H1 (cell line): ENCODE data around the gene RABL6. TPM values are rescaled to one million over a fixed set of nuclear protein-coding genes. Genes with fewer than 3 reads are reported as not detected.

ENCODE experiments used
- CTCF ChIA-PET: fragments of 300-600 bp; sonication (Branson Sonifier 250); formaldehyde crosslinking; loops from one replicate; lab custom pipeline; 2021; ENCODE audit not compliant: partially characterized antibody; lab: Charles Lee
- POLR2A ChIA-PET: fragments of 300-600 bp; sonication (Branson Sonifier 250); formaldehyde crosslinking; loops from one replicate; lab custom pipeline; 2021; ENCODE audit warnings: inconsistent platforms; ENCODE audit not compliant: partially characterized antibody; lab: Charles Lee
- DNase-seq, 2 experiments: peaks; one replicate each; pipeline versions ENCODE4 v3.0.0 to v3.0.0-alpha.2; 2010 to 2022; ENCODE audit warnings: low spot score in 2 of 2, low read depth in 1 of 2, mixed read lengths in 1 of 2
- FAIRE-seq: peaks from 2 replicates; lab custom pipeline; 2011; peaks lifted over from hg19 to GRCh38; lab: Jason Lieb, UNC
- H2AFZ ChIP-seq: 2 replicates; pipeline ENCODE4 v1.8.1; 2012; ENCODE audit warnings: low read length, inconsistent platforms
- H2AK5ac ChIP-seq: 2 replicates; pipeline ENCODE4 v1.6.1; 2013; ENCODE audit warnings: low read depth, low read length
- H2BK120ac ChIP-seq: replicated peaks from 2 replicates; pipeline ENCODE3; 2013; ENCODE audit warnings: low read depth, low read length, inconsistent platforms
- H2BK12ac ChIP-seq: 2 replicates; pipeline ENCODE4 v1.6.1; 2013; ENCODE audit warnings: low read depth, low read length
- H2BK15ac ChIP-seq: 2 replicates; pipeline ENCODE4 v1.6.1; 2013; ENCODE audit warnings: low read length
- H2BK20ac ChIP-seq: 2 replicates; pipeline ENCODE4 v1.6.1; 2013; ENCODE audit warnings: low read length
- H2BK5ac ChIP-seq: 2 replicates; pipeline ENCODE4 v1.6.1; 2013; ENCODE audit warnings: low read depth, low read length
- H3K14ac ChIP-seq: 2 replicates; pipeline ENCODE4 v1.6.1; 2013; ENCODE audit warnings: inconsistent platforms; ENCODE audit not compliant: insufficient read length
- H3K18ac ChIP-seq: 2 replicates; pipeline ENCODE4 v1.6.1; 2013; ENCODE audit warnings: low read length; ENCODE audit errors: extremely low read depth
- H3K23ac ChIP-seq: 2 replicates; pipeline ENCODE4 v1.6.1; 2013; ENCODE audit warnings: inconsistent platforms; ENCODE audit not compliant: insufficient read length
- H3K23me2 ChIP-seq: 2 replicates; pipeline ENCODE4 v1.6.1; 2013; ENCODE audit warnings: low read depth, low read length
- H3K27ac ChIP-seq: 2 replicates; pipeline ENCODE4 v1.6.1; 2011; ENCODE audit warnings: low read depth, low read length, inconsistent platforms
- H3K27me3 ChIP-seq, 4 experiments: replicated peaks in 1 of 4; 1 replicate in 1 of 4; 2 replicates in 3 of 4; pipeline versions ENCODE4 v1.6.1 to v1.8.1; 2011 to 2013; ENCODE audit warnings: low read length in 3 of 4, mild to moderate bottlenecking in 3 of 4, inconsistent platforms in 2 of 4, mixed read lengths in 2 of 4, moderate library complexity in 1 of 4; ENCODE audit not compliant: control insufficient read depth in 3 of 4, insufficient read depth in 3 of 4; ENCODE audit errors: extremely low read depth in 1 of 4
- H3K36me3 ChIP-seq, 4 experiments: 2 replicates each; pipeline versions ENCODE4 v1.6.1 to v1.8.1; 2011 to 2013; ENCODE audit warnings: mild to moderate bottlenecking in 4 of 4, low read length in 3 of 4, moderate library complexity in 2 of 4, control low read depth in 1 of 4, inconsistent platforms in 1 of 4; ENCODE audit not compliant: insufficient read depth in 4 of 4, control insufficient read depth in 2 of 4
- H3K4ac ChIP-seq: replicated peaks from 2 replicates; pipeline ENCODE3; 2013; ENCODE audit warnings: low read length, low read depth, mixed read lengths, inconsistent platforms; ENCODE audit not compliant: insufficient read length
- H3K4me1 ChIP-seq, 4 experiments: replicated peaks in 1 of 4; 1 replicate in 1 of 4; 2 replicates in 3 of 4; pipeline versions ENCODE4 v1.6.1 to v1.8.1; 2011 to 2013; ENCODE audit warnings: low read length in 3 of 4, inconsistent platforms in 2 of 4, mixed read lengths in 1 of 4; ENCODE audit not compliant: insufficient read depth in 4 of 4, control insufficient read depth in 3 of 4
- H3K4me2 ChIP-seq, 2 experiments: 2 replicates each; pipeline versions ENCODE4 v1.6.1 to v1.8.1; 2011 to 2013; ENCODE audit warnings: low read depth in 2 of 2, low read length in 2 of 2, control low read depth in 1 of 2, inconsistent platforms in 1 of 2, mild to moderate bottlenecking in 1 of 2; ENCODE audit not compliant: insufficient read depth in 1 of 2
- H3K4me3 ChIP-seq, 4 experiments: fragments of 200-600, 300-600 bp in 1 of 4; sonication (generic), shearing (Covaris generic), sonication (Bioruptor Twin) in 1 of 4; 2 replicates each; pipeline versions ENCODE4 v1.5.1 to v1.8.1; 2011 to 2016; ENCODE audit warnings: low read length in 4 of 4, low read depth in 3 of 4, control low read depth in 2 of 4, inconsistent platforms in 2 of 4, mild to moderate bottlenecking in 2 of 4, mixed read lengths in 1 of 4, moderate library complexity in 1 of 4; ENCODE audit not compliant: insufficient read depth in 2 of 4; ENCODE audit errors: extremely low read depth in 1 of 4
- H3K56ac ChIP-seq: replicated peaks from 2 replicates; pipeline ENCODE3; 2013; ENCODE audit warnings: low read depth, mild to moderate bottlenecking, mixed read lengths, low read length, inconsistent platforms; ENCODE audit not compliant: insufficient read length
- H3K79me1 ChIP-seq: 2 replicates; pipeline ENCODE4 v1.6.1; 2013; ENCODE audit warnings: low read depth, low read length, control low read depth
- H3K79me2 ChIP-seq, 2 experiments: 2 replicates each; pipeline versions ENCODE4 v1.6.1 to v1.8.1; 2012 to 2013; ENCODE audit warnings: low read length in 2 of 2, mild to moderate bottlenecking in 2 of 2, inconsistent platforms in 1 of 2; ENCODE audit not compliant: insufficient read depth in 2 of 2, control insufficient read depth in 1 of 2
- H3K9ac ChIP-seq, 4 experiments: replicated peaks in 1 of 4; 1 replicate in 1 of 4; 2 replicates in 3 of 4; pipeline versions ENCODE4 v1.6.1 to v1.8.1; 2011 to 2013; ENCODE audit warnings: low read depth in 3 of 4, low read length in 3 of 4, control low read depth in 2 of 4, mild to moderate bottlenecking in 2 of 4, moderate library complexity in 2 of 4, inconsistent platforms in 1 of 4; ENCODE audit errors: extremely low read depth in 1 of 4
- H3K9me3 ChIP-seq, 2 experiments: 2 replicates each; pipeline versions ENCODE4 v1.6.1 to v1.8.1; 2012 to 2013; ENCODE audit warnings: mild to moderate bottlenecking in 2 of 2, moderate library complexity in 2 of 2, control low read depth in 1 of 2, inconsistent platforms in 1 of 2, low read depth in 1 of 2, low read length in 1 of 2, mixed read lengths in 1 of 2; ENCODE audit not compliant: insufficient read depth in 2 of 2
- H4K20me1 ChIP-seq, 2 experiments: replicated peaks in 1 of 2; 2 replicates each; pipeline versions ENCODE3 to v1.8.1; 2011 to 2013; ENCODE audit warnings: inconsistent platforms in 2 of 2, low read length in 2 of 2, mild to moderate bottlenecking in 1 of 2; ENCODE audit not compliant: insufficient read depth in 2 of 2, control insufficient read depth in 1 of 2
- H4K5ac ChIP-seq: 2 replicates; pipeline ENCODE4 v1.6.1; 2013; ENCODE audit warnings: low read length, low read depth, mixed read lengths, inconsistent platforms; ENCODE audit not compliant: insufficient read length
- H4K8ac ChIP-seq: 2 replicates; pipeline ENCODE4 v1.8.0; 2013; ENCODE audit warnings: mild to moderate bottlenecking, moderate library complexity, low read length, inconsistent platforms; ENCODE audit not compliant: insufficient read depth; ENCODE audit errors: extremely low read depth
- H4K91ac ChIP-seq: replicated peaks from 2 replicates; pipeline ENCODE3; 2013; ENCODE audit warnings: low read length, mixed read lengths, inconsistent platforms; ENCODE audit not compliant: insufficient read length
- E2F6 ChIP-seq: IDR thresholded peaks from 2 replicates; pipeline ENCODE4 v1.6.1; 2012; ENCODE audit warnings: inconsistent platforms
- EZH2 ChIP-seq: fragments of 200-600 bp; sonication (generic); IDR thresholded peaks from 2 replicates; pipeline ENCODE4 v1.7.1; 2012; ENCODE audit warnings: low read depth, mild to moderate bottlenecking, moderate library complexity, low read length, inconsistent platforms; ENCODE audit not compliant: severe bottlenecking
- GTF2F1 ChIP-seq: IDR thresholded peaks from 2 replicates; pipeline ENCODE4 v1.6.1; 2012; ENCODE audit warnings: low read depth, low read length, improper control_type of control experiment, borderline replicate concordance
- HDAC2 ChIP-seq, 2 experiments: fragments of 300-600 bp in 1 of 2; sonication (generic) in 1 of 2; IDR thresholded peaks; 2 replicates each; pipeline ENCODE4 v1.6.1; 2011 to 2012; ENCODE audit warnings: low read depth in 2 of 2, low read length in 2 of 2, mild to moderate bottlenecking in 2 of 2, moderate library complexity in 2 of 2, borderline replicate concordance in 1 of 2, inconsistent platforms in 1 of 2
- SIN3A ChIP-seq, 2 experiments: IDR thresholded peaks in 1 of 2; conservative IDR thresholded peaks in 1 of 2; 2 replicates each; pipeline ENCODE4 v1.6.1; 2011 to 2012; ENCODE audit warnings: low read length in 2 of 2, improper control_type of control experiment in 1 of 2, low read depth in 1 of 2, mild to moderate bottlenecking in 1 of 2
- SRF ChIP-seq: IDR thresholded peaks from 2 replicates; pipeline ENCODE4 v1.6.1; 2011; ENCODE audit warnings: mild to moderate bottlenecking, low read depth, low read length, moderate library complexity
- TAF1 ChIP-seq: IDR thresholded peaks from 2 replicates; pipeline ENCODE4 v1.6.1; 2011; ENCODE audit warnings: mild to moderate bottlenecking, low read depth, low read length
- TCF12 ChIP-seq: IDR thresholded peaks from 2 replicates; pipeline ENCODE4 v1.6.1; 2011; ENCODE audit warnings: low read depth, mild to moderate bottlenecking, low read length
- TEAD4 ChIP-seq: IDR thresholded peaks from 2 replicates; pipeline ENCODE4 v1.6.1; 2012; ENCODE audit warnings: low read depth, low read length, inconsistent platforms, mixed read lengths
- WGBS, 2 experiments: shearing (Covaris generic) in 1 of 2; methylation state at CpG; one replicate each; pipeline versions ENCODE4 v1.1.6 to v1.1.7; 2013 to 2015; ENCODE audit warnings: low lambda C conversion rate in 2 of 2, mixed read lengths in 2 of 2, inconsistent platforms in 1 of 2, low coverage in 1 of 2, missing lambda C conversion rate in 1 of 2; ENCODE audit not compliant: insufficient replicate concordance in 2 of 2, insufficient coverage in 1 of 2, insufficient read length in 1 of 2; ENCODE audit errors: extremely low coverage in 1 of 2, missing lambda C conversion rate in 1 of 2; 5-methylcytosine and 5-hydroxymethylcytosine counted together
- polyA plus RNA-seq, 7 experiments: library from polyadenylated mRNA; depleted of rRNA in 3 of 7; stranded (reverse) in 5 of 7; unstranded in 2 of 7; fragments of >200 nt in 5 of 7; fragments of 200-250 nt in 2 of 7; gene quantifications; 1 replicate in 5 of 7; 2 replicates in 1 of 7; 4 replicates in 1 of 7; pipeline versions ENCODE4 v1.2.1 to v1.2.3, GENCODE V29; 2011 to 2013; ENCODE audit warnings: missing spikeins in 2 of 7, mixed read lengths in 2 of 7
- total RNA-seq: library from RNA; stranded (reverse); fragmentation: NEBNext Ultra II Directional; extraction: Animal tissue kit (Norgen Biotek cat#: 25700); gene quantifications from 2 replicates; pipeline ENCODE4 v1.2.1, GENCODE V29; 2021

Gene RABL6
- total and polyA plus RNA-seq, 2 of the 8 experiments (the other 6 are each of a cell fraction or from before 2014, with no cell fraction given), result 70.1 to 130 TPM

GRCh38 chr9:136875155-136875554 lies 67.4 kb downstream of the RABL6 start:
- DNase-seq, result no peak
- H4K91ac ChIP-seq, result no peak overlapping the region

More at GRCh38 chr9:136875155-136875554, 67.4 kb downstream of the RABL6 start:
- FAIRE-seq, result no peak
- no peak overlapping the region for H3K4ac ChIP-seq
- no peak overlapping the region for H2BK120ac ChIP-seq
- ChIA-PET CTCF (interaction anchor here (0.8 to 1.2 kb wide), 2 partner anchors 9 to 33 kb away, joined by 4 read pairs; partner anchors contain the start of gene AJM1), POLR2A (interaction anchor here (1.1 kb wide), 1 partner anchor 13 kb away, joined by 3 read pairs; no protein-coding TSS in a partner anchor)
- no peak overlapping the region for H4K8ac ChIP-seq
- no peak overlapping the region for H3K23ac ChIP-seq
- H2BK20ac ChIP-seq, result no peak overlapping the region
- no peaks in the 10 kb centered on the region for H3K4me1 ChIP-seq
- H2BK5ac ChIP-seq, result no peak overlapping the region
- no peak overlapping the region for H3K4me3 ChIP-seq
- no peaks in the 10 kb centered on the region for H3K79me1 ChIP-seq
- no peak overlapping the region for H2BK12ac ChIP-seq
- whole genome bisulfite sequencing, 2 experiments, result 91% methylated on average over 6 of the region's 6 CpGs; no CpG with 5 or more reads in 1 of the 2 experiments
- H3K36me3 ChIP-seq, result no peaks in the 10 kb centered on the region
- H3K23me2 ChIP-seq, result no peaks in the 10 kb centered on the region
- no peak overlapping the region for H3K27ac ChIP-seq
- TF ChIP-seq HDAC2 (IDR thresholded peaks at IDR 0.05; ENCODE audit: borderline replicate concordance in 1 of 2, low read depth in 2 of 2, low read length in 2 of 2) (no peak), SRF (no peak), TCF12 (no peak), EZH2 (no peak), TEAD4 (no peak), E2F6 (no peak), TAF1 (no peak), SIN3A (conservative IDR thresholded peaks at IDR 0.05 in 1 of 2, IDR thresholded peaks at IDR 0.05 in 1 of 2; ENCODE audit: low read depth in 1 of 2, low read length in 2 of 2) (no peak), GTF2F1 (no peak)
- H3K18ac ChIP-seq, result no peak overlapping the region
- H2AFZ ChIP-seq, result no peak overlapping the region
- no peak overlapping the region for H4K5ac ChIP-seq
- no peak overlapping the region for H2BK15ac ChIP-seq
- H2AK5ac ChIP-seq, result no peak overlapping the region
- H3K56ac ChIP-seq, result no peak overlapping the region
- peaks cover 23 to 25% of the 10 kb centered on the region in 2 experiments for H3K9me3 ChIP-seq
- no peaks in the 10 kb centered on the region for H3K27me3 ChIP-seq
- H3K9ac ChIP-seq, result no peak overlapping the region
- no peaks in the 10 kb centered on the region for H4K20me1 ChIP-seq
- no peaks in the 10 kb centered on the region for H3K79me2 ChIP-seq
- H3K4me2 ChIP-seq, result no peak overlapping the region
- H3K14ac ChIP-seq, result no peak overlapping the region
